ENCODE data around the gene SBF2.
"Not testable (repeated sequence)": the region's sequence is repeated elsewhere in the genome, so short reads cannot be mapped to it uniquely, and the experiment has no call there.

SBF2 gene

GRCh38 chr11:10109806-10110205, 184.2 kb downstream of the SBF2 start:
- DNase-seq: peak; percentile 93

GRCh38 chr11:10108915-10109680, 184.9 kb downstream of the SBF2 start:
- peak; percentile 93 for DNase-seq

GRCh38 chr11:10107497-10107896, 186.5 kb downstream of the SBF2 start:
- peak; percentile 53 for DNase-seq

GRCh38 chr11:10097615-10098014, 196.4 kb downstream of the SBF2 start:
- DNase-seq: no peak

GRCh38 chr11:10096987-10097386, 197.0 kb downstream of the SBF2 start:
- DNase-seq: no peak

- no peak for DNase-seq
Observed at GRCh38 chr11:10095412-10096208, 198.4 kb downstream of the SBF2 start.

- DNase-seq: no peak
Observed at GRCh38 chr11:10092426-10092825, 201.6 kb downstream of the SBF2 start.

GRCh38 chr11:10091314-10092045, 202.5 kb downstream of the SBF2 start:
- DNase-seq: no peak

- DNase-seq: not testable (repeated sequence)
Observed at GRCh38 chr11:10087923-10088225, 206.1 kb downstream of the SBF2 start.

- DNase-seq: no peak
Observed at GRCh38 chr11:10087186-10087922, 206.7 kb downstream of the SBF2 start.

- DNase-seq: no peak
Observed at GRCh38 chr11:10080138-10080537, 213.9 kb downstream of the SBF2 start.

GRCh38 chr11:10076458-10077141, 217.4 kb downstream of the SBF2 start:
- DNase-seq: peak; percentile 32

GRCh38 chr11:10075141-10075540, 218.9 kb downstream of the SBF2 start:
- DNase-seq: no peak

GRCh38 chr11:10072841-10073240, 221.2 kb downstream of the SBF2 start:
- peak; percentile 13 for DNase-seq

- DNase-seq: peak; percentile 18
Observed at GRCh38 chr11:10072142-10072541, 221.9 kb downstream of the SBF2 start.

- no peak for DNase-seq
Observed at GRCh38 chr11:10067629-10068300, 226.3 kb downstream of the SBF2 start.

- DNase-seq: no peak
Observed at GRCh38 chr11:10066441-10066840, 227.6 kb downstream of the SBF2 start.

- DNase-seq: no peak
Observed at GRCh38 chr11:10064828-10065227, 229.2 kb downstream of the SBF2 start.

GRCh38 chr11:10058356-10058755, 235.7 kb downstream of the SBF2 start:
- DNase-seq: no peak

- no peak for DNase-seq
Observed at GRCh38 chr11:10051868-10052586, 242.0 kb downstream of the SBF2 start.

GRCh38 chr11:10050561-10050960, 243.5 kb downstream of the SBF2 start:
- peak; percentile 26 for DNase-seq

Measured in fibroblast of skin of right quadriceps (primary cell).